H1 (cell line): ENCODE results near the gene CACNG4. TPM values are rescaled to one million over a fixed set of nuclear protein-coding genes. Genes with fewer than 3 reads are reported as not detected.

ENCODE experiments used
- CTCF ChIA-PET: fragments of 300-600 bp; sonication (Branson Sonifier 250); formaldehyde crosslinking; loops from one replicate; lab custom pipeline; 2021; ENCODE audit not compliant: partially characterized antibody; lab: Charles Lee
- POLR2A ChIA-PET: fragments of 300-600 bp; sonication (Branson Sonifier 250); formaldehyde crosslinking; loops from one replicate; lab custom pipeline; 2021; ENCODE audit warnings: inconsistent platforms; ENCODE audit not compliant: partially characterized antibody; lab: Charles Lee
- DNase-seq, 2 experiments: peaks; one replicate each; pipeline versions ENCODE4 v3.0.0 to v3.0.0-alpha.2; 2010 to 2022; ENCODE audit warnings: low spot score in 2 of 2, low read depth in 1 of 2, mixed read lengths in 1 of 2
- FAIRE-seq: peaks from 2 replicates; lab custom pipeline; 2011; peaks lifted over from hg19 to GRCh38; lab: Jason Lieb, UNC
- H2AFZ ChIP-seq: 2 replicates; pipeline ENCODE4 v1.8.1; 2012; ENCODE audit warnings: low read length, inconsistent platforms
- H2AK5ac ChIP-seq: 2 replicates; pipeline ENCODE4 v1.6.1; 2013; ENCODE audit warnings: low read depth, low read length
- H2BK120ac ChIP-seq: replicated peaks from 2 replicates; pipeline ENCODE3; 2013; ENCODE audit warnings: low read depth, low read length, inconsistent platforms
- H2BK12ac ChIP-seq: 2 replicates; pipeline ENCODE4 v1.6.1; 2013; ENCODE audit warnings: low read depth, low read length
- H2BK15ac ChIP-seq: 2 replicates; pipeline ENCODE4 v1.6.1; 2013; ENCODE audit warnings: low read length
- H2BK20ac ChIP-seq: 2 replicates; pipeline ENCODE4 v1.6.1; 2013; ENCODE audit warnings: low read length
- H2BK5ac ChIP-seq: 2 replicates; pipeline ENCODE4 v1.6.1; 2013; ENCODE audit warnings: low read depth, low read length
- H3K14ac ChIP-seq: 2 replicates; pipeline ENCODE4 v1.6.1; 2013; ENCODE audit warnings: inconsistent platforms; ENCODE audit not compliant: insufficient read length
- H3K18ac ChIP-seq: 2 replicates; pipeline ENCODE4 v1.6.1; 2013; ENCODE audit warnings: low read length; ENCODE audit errors: extremely low read depth
- H3K23ac ChIP-seq: 2 replicates; pipeline ENCODE4 v1.6.1; 2013; ENCODE audit warnings: inconsistent platforms; ENCODE audit not compliant: insufficient read length
- H3K23me2 ChIP-seq: 2 replicates; pipeline ENCODE4 v1.6.1; 2013; ENCODE audit warnings: low read depth, low read length
- H3K27ac ChIP-seq: 2 replicates; pipeline ENCODE4 v1.6.1; 2011; ENCODE audit warnings: low read depth, low read length, inconsistent platforms
- H3K27me3 ChIP-seq, 4 experiments: replicated peaks in 1 of 4; 1 replicate in 1 of 4; 2 replicates in 3 of 4; pipeline versions ENCODE4 v1.6.1 to v1.8.1; 2011 to 2013; ENCODE audit warnings: low read length in 3 of 4, mild to moderate bottlenecking in 3 of 4, inconsistent platforms in 2 of 4, mixed read lengths in 2 of 4, moderate library complexity in 1 of 4; ENCODE audit not compliant: control insufficient read depth in 3 of 4, insufficient read depth in 3 of 4; ENCODE audit errors: extremely low read depth in 1 of 4
- H3K36me3 ChIP-seq, 4 experiments: 2 replicates each; pipeline versions ENCODE4 v1.6.1 to v1.8.1; 2011 to 2013; ENCODE audit warnings: mild to moderate bottlenecking in 4 of 4, low read length in 3 of 4, moderate library complexity in 2 of 4, control low read depth in 1 of 4, inconsistent platforms in 1 of 4; ENCODE audit not compliant: insufficient read depth in 4 of 4, control insufficient read depth in 2 of 4
- H3K4ac ChIP-seq: replicated peaks from 2 replicates; pipeline ENCODE3; 2013; ENCODE audit warnings: low read length, low read depth, mixed read lengths, inconsistent platforms; ENCODE audit not compliant: insufficient read length
- H3K4me1 ChIP-seq, 4 experiments: replicated peaks in 1 of 4; 1 replicate in 1 of 4; 2 replicates in 3 of 4; pipeline versions ENCODE4 v1.6.1 to v1.8.1; 2011 to 2013; ENCODE audit warnings: low read length in 3 of 4, inconsistent platforms in 2 of 4, mixed read lengths in 1 of 4; ENCODE audit not compliant: insufficient read depth in 4 of 4, control insufficient read depth in 3 of 4
- H3K4me2 ChIP-seq, 2 experiments: 2 replicates each; pipeline versions ENCODE4 v1.6.1 to v1.8.1; 2011 to 2013; ENCODE audit warnings: low read depth in 2 of 2, low read length in 2 of 2, control low read depth in 1 of 2, inconsistent platforms in 1 of 2, mild to moderate bottlenecking in 1 of 2; ENCODE audit not compliant: insufficient read depth in 1 of 2
- H3K4me3 ChIP-seq, 4 experiments: fragments of 200-600, 300-600 bp in 1 of 4; sonication (generic), shearing (Covaris generic), sonication (Bioruptor Twin) in 1 of 4; 2 replicates each; pipeline versions ENCODE4 v1.5.1 to v1.8.1; 2011 to 2016; ENCODE audit warnings: low read length in 4 of 4, low read depth in 3 of 4, control low read depth in 2 of 4, inconsistent platforms in 2 of 4, mild to moderate bottlenecking in 2 of 4, mixed read lengths in 1 of 4, moderate library complexity in 1 of 4; ENCODE audit not compliant: insufficient read depth in 2 of 4; ENCODE audit errors: extremely low read depth in 1 of 4
- H3K56ac ChIP-seq: replicated peaks from 2 replicates; pipeline ENCODE3; 2013; ENCODE audit warnings: low read depth, mild to moderate bottlenecking, mixed read lengths, low read length, inconsistent platforms; ENCODE audit not compliant: insufficient read length
- H3K79me1 ChIP-seq: 2 replicates; pipeline ENCODE4 v1.6.1; 2013; ENCODE audit warnings: low read depth, low read length, control low read depth
- H3K79me2 ChIP-seq, 2 experiments: 2 replicates each; pipeline versions ENCODE4 v1.6.1 to v1.8.1; 2012 to 2013; ENCODE audit warnings: low read length in 2 of 2, mild to moderate bottlenecking in 2 of 2, inconsistent platforms in 1 of 2; ENCODE audit not compliant: insufficient read depth in 2 of 2, control insufficient read depth in 1 of 2
- H3K9ac ChIP-seq, 4 experiments: replicated peaks in 1 of 4; 1 replicate in 1 of 4; 2 replicates in 3 of 4; pipeline versions ENCODE4 v1.6.1 to v1.8.1; 2011 to 2013; ENCODE audit warnings: low read depth in 3 of 4, low read length in 3 of 4, control low read depth in 2 of 4, mild to moderate bottlenecking in 2 of 4, moderate library complexity in 2 of 4, inconsistent platforms in 1 of 4; ENCODE audit errors: extremely low read depth in 1 of 4
- H3K9me3 ChIP-seq, 2 experiments: 2 replicates each; pipeline versions ENCODE4 v1.6.1 to v1.8.1; 2012 to 2013; ENCODE audit warnings: mild to moderate bottlenecking in 2 of 2, moderate library complexity in 2 of 2, control low read depth in 1 of 2, inconsistent platforms in 1 of 2, low read depth in 1 of 2, low read length in 1 of 2, mixed read lengths in 1 of 2; ENCODE audit not compliant: insufficient read depth in 2 of 2
- H4K20me1 ChIP-seq, 2 experiments: replicated peaks in 1 of 2; 2 replicates each; pipeline versions ENCODE3 to v1.8.1; 2011 to 2013; ENCODE audit warnings: inconsistent platforms in 2 of 2, low read length in 2 of 2, mild to moderate bottlenecking in 1 of 2; ENCODE audit not compliant: insufficient read depth in 2 of 2, control insufficient read depth in 1 of 2
- H4K5ac ChIP-seq: 2 replicates; pipeline ENCODE4 v1.6.1; 2013; ENCODE audit warnings: low read length, low read depth, mixed read lengths, inconsistent platforms; ENCODE audit not compliant: insufficient read length
- H4K8ac ChIP-seq: 2 replicates; pipeline ENCODE4 v1.8.0; 2013; ENCODE audit warnings: mild to moderate bottlenecking, moderate library complexity, low read length, inconsistent platforms; ENCODE audit not compliant: insufficient read depth; ENCODE audit errors: extremely low read depth
- H4K91ac ChIP-seq: replicated peaks from 2 replicates; pipeline ENCODE3; 2013; ENCODE audit warnings: low read length, mixed read lengths, inconsistent platforms; ENCODE audit not compliant: insufficient read length
- BRCA1 ChIP-seq: IDR thresholded peaks from 2 replicates; pipeline ENCODE4 v1.6.1; 2012; ENCODE audit warnings: low read depth, low read length, improper control_type of control experiment
- CBX5 ChIP-seq: fragments of 300-800, 300-1000 bp; sonication (generic); IDR thresholded peaks from 2 replicates; pipeline ENCODE4 v1.7.1; 2016; ENCODE audit warnings: antibody characterized with exemption, low read length, low read depth
- CBX8 ChIP-seq: fragments of 300-800, 300-1000 bp; sonication (generic); IDR thresholded peaks from 2 replicates; pipeline ENCODE4 v1.7.1; 2016; ENCODE audit warnings: low read depth, low read length, borderline replicate concordance
- CHD1 ChIP-seq: IDR thresholded peaks from 2 replicates; pipeline ENCODE4 v1.6.1; 2012; ENCODE audit warnings: low read depth, low read length, improper control_type of control experiment
- CHD2 ChIP-seq: IDR thresholded peaks from 2 replicates; pipeline ENCODE4 v1.6.1; 2012; ENCODE audit warnings: low read length, improper control_type of control experiment
- EZH2 ChIP-seq: fragments of 200-600 bp; sonication (generic); IDR thresholded peaks from 2 replicates; pipeline ENCODE4 v1.7.1; 2012; ENCODE audit warnings: low read depth, mild to moderate bottlenecking, moderate library complexity, low read length, inconsistent platforms; ENCODE audit not compliant: severe bottlenecking
- FOSL1 ChIP-seq: IDR thresholded peaks from 2 replicates; pipeline ENCODE4 v1.6.1; 2011; ENCODE audit warnings: mild to moderate bottlenecking, low read depth, low read length, moderate library complexity; ENCODE audit not compliant: insufficient read depth
- JUN ChIP-seq: IDR thresholded peaks from 2 replicates; pipeline ENCODE4 v1.6.1; 2011; ENCODE audit warnings: low read depth, mild to moderate bottlenecking, improper control_type of control experiment, low read length
- KDM4A ChIP-seq: IDR thresholded peaks from one replicate; pipeline ENCODE4 v1.7.1; 2012; ENCODE audit warnings: low read depth, mild to moderate bottlenecking, moderate library complexity, low read length, inconsistent platforms; ENCODE audit not compliant: severe bottlenecking
- NANOG ChIP-seq: IDR thresholded peaks from 2 replicates; pipeline ENCODE4 v1.6.1; 2011; ENCODE audit warnings: low read length, low read depth, mild to moderate bottlenecking, inconsistent platforms; ENCODE audit not compliant: insufficient read depth, poor library complexity, severe bottlenecking
- SRF ChIP-seq: IDR thresholded peaks from 2 replicates; pipeline ENCODE4 v1.6.1; 2011; ENCODE audit warnings: mild to moderate bottlenecking, low read depth, low read length, moderate library complexity
- YY1 ChIP-seq: IDR thresholded peaks from 2 replicates; pipeline ENCODE4 v1.6.1; 2011; ENCODE audit warnings: low read depth, mild to moderate bottlenecking, low read length
- WGBS, 2 experiments: shearing (Covaris generic) in 1 of 2; methylation state at CpG; one replicate each; pipeline versions ENCODE4 v1.1.6 to v1.1.7; 2013 to 2015; ENCODE audit warnings: low lambda C conversion rate in 2 of 2, mixed read lengths in 2 of 2, inconsistent platforms in 1 of 2, low coverage in 1 of 2, missing lambda C conversion rate in 1 of 2; ENCODE audit not compliant: insufficient replicate concordance in 2 of 2, insufficient coverage in 1 of 2, insufficient read length in 1 of 2; ENCODE audit errors: extremely low coverage in 1 of 2, missing lambda C conversion rate in 1 of 2; 5-methylcytosine and 5-hydroxymethylcytosine counted together
- polyA plus RNA-seq, 7 experiments: library from polyadenylated mRNA; depleted of rRNA in 3 of 7; stranded (reverse) in 5 of 7; unstranded in 2 of 7; fragments of >200 nt in 5 of 7; fragments of 200-250 nt in 2 of 7; gene quantifications; 1 replicate in 5 of 7; 2 replicates in 1 of 7; 4 replicates in 1 of 7; pipeline versions ENCODE4 v1.2.1 to v1.2.3, GENCODE V29; 2011 to 2013; ENCODE audit warnings: missing spikeins in 2 of 7, mixed read lengths in 2 of 7
- total RNA-seq: library from RNA; stranded (reverse); fragmentation: NEBNext Ultra II Directional; extraction: Animal tissue kit (Norgen Biotek cat#: 25700); gene quantifications from 2 replicates; pipeline ENCODE4 v1.2.1, GENCODE V29; 2021
- TF ChIP-seq, protein P1 (sequence below): IDR thresholded peaks from 2 replicates; pipeline ENCODE4 v1.6.1; 2011; ENCODE audit warnings: low read depth, mild to moderate bottlenecking, low read length; ENCODE audit not compliant: insufficient read depth

CACNG4 gene
- total and polyA plus RNA-seq, 2 of the 8 experiments (the other 6 are each of a cell fraction or from before 2014, with no cell fraction given) = 3.6 to 5.6 TPM

DNA sequence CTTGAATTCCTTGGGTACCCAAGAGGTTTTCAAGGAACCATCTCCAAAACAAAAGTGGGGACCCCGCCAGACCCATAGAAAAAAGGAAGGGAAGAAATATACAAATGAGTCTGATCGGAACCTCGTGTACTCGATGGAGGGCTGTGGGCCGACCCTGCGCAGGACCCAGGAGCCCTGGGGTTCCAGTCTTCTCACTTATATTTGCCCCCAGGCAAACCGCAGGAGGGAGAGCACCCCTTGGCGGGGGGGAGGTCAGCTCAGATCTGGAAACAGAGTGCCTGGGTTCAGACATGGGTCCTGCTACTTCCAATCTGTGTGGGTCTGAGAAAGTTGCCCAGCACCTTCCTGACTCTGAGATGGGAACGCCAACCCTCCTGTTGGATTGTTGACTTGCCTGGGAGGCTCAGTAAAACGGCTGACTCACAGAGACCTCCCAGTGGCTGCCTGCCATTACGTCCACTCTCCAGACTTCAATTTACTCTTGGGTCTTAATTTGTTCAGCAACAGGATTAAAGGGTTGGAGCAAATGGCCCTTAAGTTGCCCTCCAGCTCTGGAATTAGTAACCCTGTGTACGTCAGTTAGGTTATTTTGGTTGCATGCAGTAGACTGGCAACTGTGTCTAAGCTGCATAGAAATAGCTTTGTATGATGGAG, 24.9 kb upstream of the CACNG4 start:
- Histone ChIP-seq H3K36me3 (no peaks in the 10 kb centered on the region), H2AFZ (no peak overlapping the region), H3K23me2 (0 out of 2 replicates have a peak, but pooled peaks cover 2% of the 10 kb centered on the region), H3K23ac (no peak overlapping the region), H2BK5ac (no peak overlapping the region), H3K4me3 (no peak overlapping the region), H3K27ac (no peak overlapping the region), H3K14ac (no peak overlapping the region), H4K91ac (no peak overlapping the region), H2AK5ac (no peak overlapping the region), H3K9me3 (peaks cover 8 to 18% of the 10 kb centered on the region in 2 experiments), H4K8ac (no peak overlapping the region), H3K4ac (no peak overlapping the region), H2BK12ac (no peak overlapping the region), H3K56ac (no peak overlapping the region), H4K20me1 (no peaks in the 10 kb centered on the region), H2BK120ac (no peak overlapping the region), H3K79me1 (no peaks in the 10 kb centered on the region), H3K9ac (no peak overlapping the region), H4K5ac (no peak overlapping the region), H2BK20ac (no peak overlapping the region), H3K4me1 (peaks cover 0 to 5% (median 2%) of the 10 kb centered on the region in 4 experiments; a peak in 3 of 7 replicates), H3K18ac (no peak overlapping the region), H3K79me2 (no peaks in the 10 kb centered on the region), H2BK15ac (no peak overlapping the region), H3K4me2 (no peak overlapping the region), H3K27me3 (no peaks in the 10 kb centered on the region)
- DNase-seq = no peak
- ChIA-PET CTCF (interaction anchor here (1.2 to 4.2 kb wide), 3 partner anchors 9 to 25 kb away, joined by 4 to 17 read pairs (median 4); no protein-coding TSS in a partner anchor), POLR2A (no interaction called here)
- no peak for FAIRE-seq
- WGBS, 2 experiments = 94% methylated on average over 10 of the region's 12 CpGs; no CpG with 5 or more reads in 1 of the 2 experiments
- TF ChIP-seq NANOG (no peak), KDM4A (no peak), EZH2 (no peak), CBX5 (no peak), YY1 (no peak), CBX8 (no peak), BRCA1 (no peak), SRF (no peak), CHD1 (no peak), CHD2 (no peak), FOSL1 (no peak), JUN (no peak)
- TF ChIP-seq, protein P1, sequence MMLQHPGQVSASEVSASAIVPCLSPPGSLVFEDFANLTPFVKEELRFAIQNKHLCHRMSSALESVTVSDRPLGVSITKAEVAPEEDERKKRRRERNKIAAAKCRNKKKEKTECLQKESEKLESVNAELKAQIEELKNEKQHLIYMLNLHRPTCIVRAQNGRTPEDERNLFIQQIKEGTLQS = no peak
